OCI-LY1 (cell line): ENCODE results near the gene GPN1.
"Not testable (repeated sequence)": the region's sequence is repeated elsewhere in the genome, so short reads cannot be mapped to it uniquely, and the experiment has no call there.

Source experiments
- CTCF ChIP-seq: fragments of 200-600 bp; sonication (generic), shearing (Covaris generic); IDR thresholded peaks from 2 replicates; pipeline ENCODE4 v1.5.1; 2017; ENCODE audit warnings: mild to moderate bottlenecking, antibody characterized with exemption, low read length, moderate library complexity, mixed read lengths
- EZH2 ChIP-seq: fragments of 200-600 bp; sonication (generic), shearing (Covaris generic); IDR thresholded peaks from 2 replicates; pipeline ENCODE4 v1.8.0; 2017; ENCODE audit warnings: borderline replicate concordance, mixed run types, mild to moderate bottlenecking, antibody characterized with exemption, low read length, moderate library complexity, mixed read lengths

- not testable (repeated sequence) for TF ChIP-seq CTCF, EZH2
Observed at GRCh38 chr2:27594020-27594703, 34.7 kb upstream of the GPN1 start.
